ENCODE results near the gene ARMC3.

DNA sequence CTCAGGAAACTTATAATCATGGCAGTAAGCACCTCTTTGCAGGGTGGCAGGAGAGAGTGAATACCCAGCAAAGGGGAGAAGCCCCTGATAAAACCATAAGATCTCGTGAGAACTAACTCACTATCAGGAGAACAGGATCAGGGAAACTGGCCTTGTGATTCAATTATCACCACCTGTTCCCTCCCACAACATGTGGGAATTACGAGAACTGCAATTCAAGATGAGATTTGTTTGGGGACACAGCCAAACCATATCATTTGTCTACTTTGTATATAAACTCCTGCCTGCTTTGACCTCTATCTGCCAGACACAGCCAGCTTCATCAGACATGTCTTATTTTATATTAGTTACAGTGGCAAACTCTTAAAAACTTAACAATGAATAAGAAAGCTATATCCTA lies 50.4 kb downstream of the ARMC3 start:
- TF ChIP-seq TAF1 (conservative IDR thresholded peaks at IDR 0.05) (no peak), JUND (IDR thresholded peaks at IDR 0.05) (no peak), SP1 (IDR thresholded peaks at IDR 0.05) (no peak), RAD21 (IDR thresholded peaks at IDR 0.05) (no peak), NR2F2 (IDR thresholded peaks at IDR 0.05) (no peak), GABPA (IDR thresholded peaks at IDR 0.05 in 1 of 2, conservative IDR thresholded peaks at IDR 0.05 in 1 of 2) (no peak), YY1 (IDR thresholded peaks at IDR 0.05) (no peak)
- TF ChIP-seq, protein P1, sequence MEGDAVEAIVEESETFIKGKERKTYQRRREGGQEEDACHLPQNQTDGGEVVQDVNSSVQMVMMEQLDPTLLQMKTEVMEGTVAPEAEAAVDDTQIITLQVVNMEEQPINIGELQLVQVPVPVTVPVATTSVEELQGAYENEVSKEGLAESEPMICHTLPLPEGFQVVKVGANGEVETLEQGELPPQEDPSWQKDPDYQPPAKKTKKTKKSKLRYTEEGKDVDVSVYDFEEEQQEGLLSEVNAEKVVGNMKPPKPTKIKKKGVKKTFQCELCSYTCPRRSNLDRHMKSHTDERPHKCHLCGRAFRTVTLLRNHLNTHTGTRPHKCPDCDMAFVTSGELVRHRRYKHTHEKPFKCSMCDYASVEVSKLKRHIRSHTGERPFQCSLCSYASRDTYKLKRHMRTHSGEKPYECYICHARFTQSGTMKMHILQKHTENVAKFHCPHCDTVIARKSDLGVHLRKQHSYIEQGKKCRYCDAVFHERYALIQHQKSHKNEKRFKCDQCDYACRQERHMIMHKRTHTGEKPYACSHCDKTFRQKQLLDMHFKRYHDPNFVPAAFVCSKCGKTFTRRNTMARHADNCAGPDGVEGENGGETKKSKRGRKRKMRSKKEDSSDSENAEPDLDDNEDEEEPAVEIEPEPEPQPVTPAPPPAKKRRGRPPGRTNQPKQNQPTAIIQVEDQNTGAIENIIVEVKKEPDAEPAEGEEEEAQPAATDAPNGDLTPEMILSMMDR (IDR thresholded peaks at IDR 0.05; ENCODE audit: low read depth, low read length, missing input control), result no peak
- TF ChIP-seq, protein P2, sequence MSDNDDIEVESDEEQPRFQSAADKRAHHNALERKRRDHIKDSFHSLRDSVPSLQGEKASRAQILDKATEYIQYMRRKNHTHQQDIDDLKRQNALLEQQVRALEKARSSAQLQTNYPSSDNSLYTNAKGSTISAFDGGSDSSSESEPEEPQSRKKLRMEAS (IDR thresholded peaks at IDR 0.05), result no peak
- TF ChIP-seq, protein P3, sequence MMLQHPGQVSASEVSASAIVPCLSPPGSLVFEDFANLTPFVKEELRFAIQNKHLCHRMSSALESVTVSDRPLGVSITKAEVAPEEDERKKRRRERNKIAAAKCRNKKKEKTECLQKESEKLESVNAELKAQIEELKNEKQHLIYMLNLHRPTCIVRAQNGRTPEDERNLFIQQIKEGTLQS (IDR thresholded peaks at IDR 0.05), result no peak

Measured in liver (tissue), 3 donors.